Stimulated activated CD4-positive, alpha-beta T cell treated with anti-CD3 and anti-CD28 coated beads, Interleukin-4, amount 100 ng/mL, for 48 hours (primary cell): ENCODE measurements around the gene GJA9.
A peak's percentile ranks its signal among the peaks of the same experiment; 100 is the strongest.
"Not testable (repeated sequence)": the region's sequence is repeated elsewhere in the genome, so short reads cannot be mapped to it uniquely, and the experiment has no call there.

Source experiments
- DNase-seq, 2 donors: peaks; one replicate each; pipeline ENCODE4 v3.0.0-alpha.2; 2020; ENCODE audit warnings: low read depth in 2 of 2

GJA9 gene

DNA sequence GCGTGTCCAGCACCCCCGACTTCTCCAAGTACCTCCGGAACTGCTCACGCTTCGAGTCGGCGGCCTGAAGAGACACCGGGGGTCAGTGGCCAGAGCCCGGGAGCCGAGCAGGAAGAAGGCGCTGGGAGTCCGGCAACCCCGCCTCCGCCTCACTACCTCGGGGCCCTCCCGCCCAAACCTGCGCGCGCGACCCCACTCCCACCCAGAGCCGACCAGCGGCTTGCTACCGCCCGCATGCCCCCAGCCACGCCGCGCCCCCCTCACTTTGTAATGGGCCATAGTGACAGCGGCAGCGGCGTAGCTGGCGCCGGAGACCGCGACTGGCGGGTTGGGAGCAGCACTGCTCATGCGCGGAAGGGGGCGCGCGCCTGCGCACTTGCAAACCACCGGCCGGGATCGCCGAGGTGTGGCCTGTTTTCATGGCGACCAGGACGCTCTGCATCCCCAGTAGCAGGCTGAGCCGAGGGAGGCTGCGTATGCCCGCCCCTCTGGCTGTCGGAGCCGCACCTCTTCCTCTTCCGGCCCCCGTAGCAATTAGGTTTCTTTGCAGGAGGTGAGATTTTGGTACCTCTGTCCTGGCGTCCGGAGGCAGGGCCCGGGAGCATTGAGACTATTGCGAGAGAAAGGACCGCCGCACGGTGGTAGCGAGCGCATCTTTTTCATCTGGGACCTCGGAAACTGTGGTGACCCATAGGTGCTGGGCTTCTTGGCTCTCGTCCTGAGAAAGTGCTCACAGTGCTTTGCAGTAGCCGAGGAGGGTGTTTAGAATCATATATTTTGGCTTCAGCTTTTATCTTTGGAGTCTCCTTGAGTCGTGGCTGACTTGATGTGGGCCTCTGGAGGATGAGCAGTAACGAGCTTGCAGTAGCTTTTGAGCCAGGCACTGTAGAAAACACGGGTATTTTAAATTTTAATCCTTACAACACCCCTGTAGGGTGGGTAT, 8.1 kb downstream of the GJA9 start, which contains the start of gene MYCBP:
MYCBP (minus strand) TSS at position 322 of the 943 bp plus-strand sequence; CDS start at position 279, 43 bp downstream.
- DNase-seq = peak; percentile 87 to 94

GRCh38 chr1:38872401-38873026, 8.9 kb downstream of the GJA9 start:
- DNase-seq = peak in 1 of 2 donors; percentile 8

DNA sequence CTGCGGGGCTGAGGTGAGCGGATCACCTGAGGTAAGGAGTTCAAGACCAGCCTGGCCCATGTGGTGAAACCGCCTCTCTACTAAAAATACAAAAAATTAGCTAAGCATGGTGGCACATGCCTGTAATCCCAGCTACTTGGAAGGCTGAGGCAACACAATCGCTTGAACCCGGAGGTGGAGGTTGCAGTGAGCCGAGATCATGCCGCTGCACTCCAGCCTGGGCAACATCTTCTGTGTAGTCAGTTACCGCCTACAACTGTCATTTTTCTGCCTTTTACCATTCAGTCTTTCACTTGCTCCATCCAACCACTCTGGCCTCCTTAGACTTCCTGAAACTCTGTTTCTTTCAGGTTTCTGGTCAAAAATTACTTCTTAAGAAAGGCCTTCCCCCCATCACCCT, 10.4 kb downstream of the GJA9 start:
- DNase-seq = no peak

- no peak for DNase-seq
Observed at GRCh38 chr1:38867208-38867607, 14.2 kb downstream of the GJA9 start.

DNA sequence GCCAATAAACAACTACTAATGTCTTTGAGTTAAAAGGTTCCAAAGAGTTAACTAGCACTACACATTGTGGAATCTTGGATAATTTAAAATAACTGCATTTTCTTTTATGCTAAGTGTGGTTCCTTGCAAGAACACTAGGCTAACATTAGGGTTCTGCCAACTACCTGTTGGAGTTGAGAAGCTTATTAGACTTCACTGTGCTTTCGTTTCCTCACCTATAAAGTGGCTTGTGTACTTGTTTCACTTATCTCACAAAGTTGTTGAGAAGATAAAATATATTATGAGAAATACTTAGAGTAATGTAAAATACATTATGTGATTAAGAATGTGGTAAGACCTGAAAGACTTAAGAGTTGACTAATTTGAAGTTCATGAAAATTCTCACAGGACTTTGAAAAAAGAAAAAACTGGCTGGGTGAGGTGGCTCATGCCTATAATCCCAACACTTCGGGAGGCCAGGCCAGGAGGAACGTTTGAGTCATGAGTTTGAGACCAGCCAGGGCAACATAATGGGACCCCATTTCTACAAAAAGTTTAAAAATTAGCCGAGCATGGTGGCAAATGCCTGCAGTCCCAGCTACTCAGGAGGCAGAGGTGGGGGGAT, 16.2 kb downstream of the GJA9 start:
- no peak for DNase-seq

GRCh38 chr1:38860454-38860795, 21.0 kb downstream of the GJA9 start:
- no peak for DNase-seq

- DNase-seq = peak; percentile 98 to 99
Observed at GRCh38 chr1:38859561-38860453, 21.6 kb downstream of the GJA9 start, which contains the start of gene RRAGC. TSS of gene RRAGC (minus strand) at chr1:38859772. CDS start at chr1:38859646, 126 bp downstream.

- peak; percentile 38 to 47 for DNase-seq
Observed at GRCh38 chr1:38858833-38859560, 22.4 kb downstream of the GJA9 start.

- DNase-seq = no peak
Observed at GRCh38 chr1:38852780-38853179, 28.6 kb downstream of the GJA9 start.

GRCh38 chr1:38848071-38848470, 33.3 kb downstream of the GJA9 start:
- no peak for DNase-seq

- DNase-seq = no peak
Observed at GRCh38 chr1:38846210-38846609, 35.2 kb downstream of the GJA9 start.

GRCh38 chr1:38845088-38845487, 36.3 kb downstream of the GJA9 start:
- not testable (repeated sequence) for DNase-seq

DNA sequence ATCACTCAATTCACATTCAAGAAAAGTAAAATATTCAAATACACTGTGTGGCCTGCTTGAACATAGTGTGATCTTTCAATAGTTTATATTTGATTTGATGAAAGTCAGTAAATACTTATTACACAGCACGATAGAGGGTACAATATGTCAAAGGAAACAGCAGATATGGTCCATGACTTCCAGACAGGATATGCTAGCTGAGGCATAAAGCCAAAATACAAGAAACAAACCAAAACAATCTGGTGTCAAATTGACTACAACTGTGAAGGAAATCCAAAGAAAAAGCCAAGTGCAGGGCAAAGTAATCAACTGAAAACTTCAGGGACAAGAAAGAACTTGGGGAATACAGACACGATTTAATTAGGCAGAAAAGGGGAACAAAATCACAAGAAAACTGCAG, 41.1 kb downstream of the GJA9 start:
- DNase-seq = no peak

GRCh38 chr1:38839363-38839762, 42.0 kb downstream of the GJA9 start:
- no peak for DNase-seq

GRCh38 chr1:38836316-38836715, 45.1 kb downstream of the GJA9 start:
- DNase-seq = not testable (repeated sequence)

DNA sequence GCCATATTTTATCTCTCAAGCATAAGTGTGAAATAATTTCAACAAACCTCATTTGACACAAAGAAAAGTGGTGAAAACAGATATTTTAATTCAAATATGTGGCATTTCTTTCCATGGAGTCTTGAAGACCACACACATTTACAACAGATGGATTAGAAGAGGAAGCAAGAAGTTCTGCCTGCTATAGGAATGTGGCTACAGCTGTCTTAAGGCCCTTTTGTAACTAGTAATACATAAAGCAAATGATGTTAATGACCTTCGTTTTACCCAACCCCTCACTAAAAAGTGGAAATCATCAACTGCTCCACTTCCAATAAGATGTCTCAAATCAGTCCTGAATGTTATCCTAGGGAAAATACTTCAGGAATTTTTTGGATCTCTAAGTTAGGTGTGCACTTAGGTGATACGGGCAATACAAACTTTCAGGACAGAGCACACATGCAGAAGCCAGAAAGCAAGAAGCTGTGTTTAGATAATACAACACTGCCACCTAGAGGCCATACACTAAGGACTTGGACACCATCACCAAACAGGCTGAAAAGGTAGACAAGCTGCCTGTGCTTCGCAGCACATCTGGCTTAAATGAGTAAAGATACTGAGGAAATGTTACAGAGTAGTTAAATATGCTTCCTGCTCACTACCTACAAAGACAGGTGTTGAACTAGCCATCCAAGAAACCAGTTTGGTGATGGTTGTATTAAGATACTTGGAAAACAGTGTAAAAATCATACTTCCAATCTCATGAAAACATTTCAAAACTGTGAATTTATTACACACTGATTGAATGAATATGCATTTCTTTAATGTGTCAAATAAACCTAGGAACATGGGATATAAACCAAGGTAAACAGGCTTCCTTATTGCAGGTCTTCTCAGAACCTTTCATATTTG, 46.2 kb downstream of the GJA9 start:
- DNase-seq = no peak

GRCh38 chr1:38834221-38834782, 47.1 kb downstream of the GJA9 start:
- DNase-seq = no peak

GRCh38 chr1:38833146-38833545, 48.2 kb downstream of the GJA9 start:
- DNase-seq = no peak

GRCh38 chr1:38832370-38832734, 49.0 kb downstream of the GJA9 start:
- DNase-seq = no peak
